Measurements from ENCODE around the gene KLK14. TPM values are rescaled to one million over a fixed set of nuclear protein-coding genes. Genes with fewer than 3 reads are reported as not detected.

Gene KLK14
- not detected in 2 replicates for total RNA-seq

DNA sequence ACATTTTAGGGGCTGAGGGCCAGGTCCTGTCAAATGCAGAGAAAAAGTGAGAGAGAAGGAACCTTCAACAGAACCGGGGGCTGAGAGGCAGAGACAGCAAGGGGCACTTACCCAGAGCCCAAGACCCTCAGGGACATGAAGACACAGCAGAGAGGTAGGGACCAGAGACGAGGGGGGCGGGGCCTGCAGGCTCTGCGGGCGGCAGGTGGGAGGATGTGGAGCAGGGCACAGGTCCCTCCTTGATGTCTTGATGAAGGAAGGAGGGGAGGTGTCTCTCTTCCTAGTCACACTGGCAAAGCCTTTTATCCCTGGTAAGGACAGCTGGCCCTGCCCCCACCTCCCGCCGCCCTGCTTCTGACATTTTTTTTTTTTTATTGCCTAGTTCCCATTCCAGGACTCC, at the start of gene KLK14:
KLK14 (minus strand) TSS at position 277 of the 400 bp plus-strand sequence; CDS start at position 4, 273 bp downstream.

GRCh38 chr19:51124729-51125128, 42.0 kb upstream of the KLK14 start, which contains the start of gene SIGLEC9:
Gene SIGLEC9, plus strand, starts transcription at chr19:51124906. Its CDS starts 69 bp downstream, at chr19:51124975.

GRCh38 chr19:51108066-51108804, 25.5 kb upstream of the KLK14 start, which contains the start of gene CTU1:
Gene CTU1, minus strand, starts transcription at chr19:51108409. Its CDS starts 3,840 bp downstream, at chr19:51104569.

GRCh38 chr19:51064534-51065220, 18.0 kb downstream of the KLK14 start, which contains the start of gene KLK13:
Gene KLK13, minus strand, starts transcription at chr19:51065092. Its CDS starts 25 bp downstream, at chr19:51065067.

GRCh38 chr19:51034704-51035103, 48.0 kb downstream of the KLK14 start, which contains the start of gene KLK12:
Gene KLK12, minus strand, starts transcription at chr19:51035002. Its CDS starts 381 bp downstream, at chr19:51034621.

Other genes starting within 250 kb of the KLK14 start
- not detected in 2 replicates for gene KLK15, start 249.3 kb downstream of the KLK14 start, total RNA-seq
- not detected in 2 replicates for gene KLK3, start 228.0 kb downstream of the KLK14 start, total RNA-seq
- not detected in 2 replicates for gene KLK2, start 209.4 kb downstream of the KLK14 start, total RNA-seq
- gene KLK4, start 171.5 kb downstream of the KLK14 start, total RNA-seq: not detected in 2 replicates
- under 0.01 TPM in 1 of 2 replicates, not detected in the other for gene KLK5, start 129.8 kb downstream of the KLK14 start, total RNA-seq
- not detected in 2 replicates for gene KLK6, start 113.3 kb downstream of the KLK14 start, total RNA-seq
- not detected in 2 replicates for gene KLK7, start 99.0 kb downstream of the KLK14 start, total RNA-seq
- not detected in 2 replicates for gene KLK8, start 81.3 kb downstream of the KLK14 start, total RNA-seq
- gene KLK10, start 63.2 kb downstream of the KLK14 start, total RNA-seq: not detected in 2 replicates
- not detected in 2 replicates for gene KLK11, start 56.3 kb downstream of the KLK14 start, total RNA-seq
- not detected in 2 replicates for gene KLK12, start 47.9 kb downstream of the KLK14 start, total RNA-seq
- not detected in 2 replicates for gene KLK13, start 17.8 kb downstream of the KLK14 start, total RNA-seq
- gene CTU1, start 25.5 kb upstream of the KLK14 start, total RNA-seq: 7.0 and 8.4 TPM in 2 replicates
- 0.19 and 0.28 TPM in 2 replicates for gene SIGLEC9, start 42.0 kb upstream of the KLK14 start, total RNA-seq
- not detected in 2 replicates for gene SIGLEC7, start 59.4 kb upstream of the KLK14 start, total RNA-seq
- gene CD33, start 142.2 kb upstream of the KLK14 start, total RNA-seq: not detected in 2 replicates
- not detected in 2 replicates for gene SIGLECL1, start 168.2 kb upstream of the KLK14 start, total RNA-seq
- gene IGLON5, start 228.8 kb upstream of the KLK14 start, total RNA-seq: under 0.01 TPM in 1 of 2 replicates, not detected in the other